A549 (cell line): ENCODE results near the gene INA.

Source experiments
- CEBPB ChIP-seq, 2 experiments: fragments of >200 bp in 1 of 2; sonication (Bioruptor Twin) in 1 of 2; formaldehyde crosslinking in 1 of 2; IDR thresholded peaks; 2 replicates each; pipeline ENCODE4 v1.6.1; 2012 to 2016
- CTCF ChIP-seq: fragments of >200 bp; sonication (Bioruptor Twin); formaldehyde crosslinking; IDR thresholded peaks from 3 replicates; pipeline ENCODE4 v1.5.1; 2016
- ELK1 ChIP-seq: fragments of 150-350 bp; IDR thresholded peaks from 2 replicates; pipeline ENCODE4 v1.6.1; 2014; ENCODE audit warnings: low read depth, mild to moderate bottlenecking, low read length
- POLR2A ChIP-seq: IDR thresholded peaks from 2 replicates; pipeline ENCODE4 v1.6.1; 2012; ENCODE audit warnings: mild to moderate bottlenecking, low read length
- POLR2AphosphoS2 ChIP-seq: conservative IDR thresholded peaks from 2 replicates; pipeline ENCODE4 v1.6.1; 2012; ENCODE audit warnings: low read length, improper control_type of control experiment, inconsistent platforms
- RFX5 ChIP-seq: fragments of 450-650 bp; IDR thresholded peaks from 2 replicates; pipeline ENCODE4 v1.7.1; 2014; ENCODE audit warnings: antibody characterized with exemption, mild to moderate bottlenecking, moderate library complexity
- SMC3 ChIP-seq: fragments of >200 bp; sonication (Bioruptor Twin); formaldehyde crosslinking; IDR thresholded peaks from 3 replicates; pipeline ENCODE4 v1.6.1; 2018; ENCODE audit warnings: inconsistent platforms
- USF2 ChIP-seq: fragments of 450-650 bp; IDR thresholded peaks from 2 replicates; pipeline ENCODE4 v1.6.1; 2014; ENCODE audit warnings: antibody characterized with exemption

GRCh38 chr10:103280506-103280905 is 3.6 kb downstream of the INA start:
- TF ChIP-seq CTCF, result no peak
- TF ChIP-seq CEBPB (IDR thresholded peaks at IDR 0.05), result no peak
- no peak for TF ChIP-seq POLR2A
- TF ChIP-seq ELK1, result no peak
- no peak for TF ChIP-seq RFX5
- no peak for TF ChIP-seq USF2
- no peak for TF ChIP-seq SMC3
- TF ChIP-seq POLR2AphosphoS2, result no peak
